ENCODE results near the gene TC2N.
A peak's percentile ranks its signal among the peaks of the same experiment; 100 is the strongest.
"Not testable (repeated sequence)": the region's sequence is repeated elsewhere in the genome, so short reads cannot be mapped to it uniquely, and the experiment has no call there.

TC2N gene

DNA sequence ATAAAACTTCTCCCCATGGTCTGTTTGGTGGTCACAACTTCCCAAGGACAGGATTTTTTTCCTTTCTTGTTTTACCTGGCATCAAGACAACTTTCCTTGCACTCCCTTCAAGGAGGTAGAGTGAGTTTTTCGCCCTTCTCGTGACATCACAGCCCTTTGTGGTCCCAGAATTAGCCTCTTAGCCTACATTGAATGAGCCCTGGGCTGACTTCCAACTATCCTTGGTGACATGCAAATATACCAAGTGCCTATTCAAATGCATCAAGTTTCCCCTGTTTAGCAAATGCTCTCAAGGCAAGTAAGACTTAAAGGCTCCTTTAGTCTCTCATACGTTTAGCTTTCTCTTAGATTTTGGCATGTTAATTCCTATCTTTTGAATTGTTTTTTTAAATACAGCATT lies 36.6 kb downstream of the TC2N start:
- no peak for DNase-seq

- no peak for DNase-seq
Measured at GRCh38 chr14:91829511-91829910, 37.8 kb downstream of the TC2N start.

- DNase-seq = no peak
Measured at GRCh38 chr14:91827746-91828145, 39.6 kb downstream of the TC2N start.

- no peak for DNase-seq
Measured at GRCh38 chr14:91817566-91818325, 49.6 kb downstream of the TC2N start.

GRCh38 chr14:91814317-91814716 lies 53.0 kb downstream of the TC2N start:
- no peak for DNase-seq

DNA sequence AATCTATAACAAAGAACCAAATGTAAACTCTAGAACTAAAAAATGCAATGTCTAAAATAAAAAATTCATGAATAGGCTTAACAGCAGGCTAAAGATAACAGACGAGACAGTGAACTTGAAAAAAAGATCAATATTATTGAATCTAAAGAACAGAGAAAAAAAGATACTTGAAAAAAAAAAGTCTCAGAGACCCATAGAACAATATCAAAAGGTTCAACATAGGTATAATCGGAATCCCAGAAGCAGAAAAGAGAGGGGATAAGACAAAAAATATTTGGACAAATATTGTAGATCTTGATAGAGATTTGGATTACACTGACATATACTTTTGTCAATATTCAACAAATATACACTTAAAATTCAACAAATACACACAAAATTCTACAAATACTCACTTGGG lies 56.6 kb downstream of the TC2N start:
- DNase-seq = no peak

- DNase-seq = no peak
Measured at GRCh38 chr14:91806716-91807115, 60.6 kb downstream of the TC2N start.

- not testable (repeated sequence) for DNase-seq
Measured at GRCh38 chr14:91806094-91806493, 61.2 kb downstream of the TC2N start.

DNA sequence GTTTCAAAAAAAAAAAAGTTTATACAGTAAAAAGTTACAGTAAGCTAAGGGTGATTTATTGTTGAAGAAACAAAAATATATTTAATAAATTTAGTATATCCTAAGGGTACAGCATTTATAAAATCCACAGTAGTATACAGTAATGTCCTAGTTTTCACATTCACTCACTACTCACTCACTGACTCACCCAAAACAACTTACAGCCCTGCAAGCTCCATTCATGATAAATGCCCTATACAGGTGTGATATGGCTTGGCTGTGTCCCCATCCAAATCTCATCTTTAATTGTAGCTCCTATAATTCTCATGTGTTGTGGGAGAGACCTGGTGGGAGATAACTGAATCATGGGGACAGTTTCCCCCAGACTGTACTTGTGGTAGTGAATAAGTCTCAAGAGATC lies 61.7 kb downstream of the TC2N start:
- no peak for DNase-seq

DNA sequence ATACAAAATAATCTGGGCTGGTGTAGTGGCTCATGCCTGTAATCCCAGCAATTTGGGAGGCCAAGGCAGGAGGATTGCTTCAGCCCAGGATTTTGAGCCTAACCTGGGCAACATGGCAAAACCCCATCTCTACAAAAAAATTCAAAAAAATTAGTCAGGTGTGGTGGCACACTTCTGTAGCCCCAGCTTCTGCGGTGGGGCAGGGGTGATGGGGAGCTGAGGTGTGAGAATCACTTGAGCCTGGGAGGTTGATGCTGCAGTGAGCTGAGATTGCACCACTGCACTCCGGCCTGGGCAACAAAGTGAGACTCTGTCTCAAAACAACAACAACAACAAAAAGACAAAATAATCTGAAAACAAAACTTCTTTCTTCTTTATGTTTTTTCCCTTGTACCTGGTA lies 66.0 kb downstream of the TC2N start:
- DNase-seq = no peak

- DNase-seq = peak; percentile 45
Measured at GRCh38 chr14:91796617-91797347, 70.6 kb downstream of the TC2N start.

DNA sequence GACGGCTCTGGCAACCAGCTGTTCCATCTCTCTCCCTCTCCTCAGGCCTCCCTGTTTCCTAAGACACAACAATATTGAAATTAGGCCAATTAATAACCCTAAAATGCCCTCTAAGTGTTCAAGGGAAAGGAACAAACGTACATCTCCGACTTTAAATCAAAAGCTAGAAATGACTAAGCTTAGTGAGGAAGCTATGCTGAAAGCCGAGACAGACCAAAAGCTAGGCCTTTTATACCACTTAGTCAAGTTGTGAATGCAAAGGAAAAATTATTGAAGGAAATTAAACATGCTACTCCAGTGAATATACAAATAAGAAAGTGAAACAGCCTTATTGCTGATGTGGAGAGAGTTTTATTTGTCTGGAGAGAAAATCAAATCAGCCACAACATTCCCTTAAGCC lies 73.6 kb downstream of the TC2N start:
- no peak for DNase-seq

- no peak for DNase-seq
Measured at GRCh38 chr14:91786188-91786587, 81.1 kb downstream of the TC2N start.

- DNase-seq = no peak
Measured at GRCh38 chr14:91780452-91780851, 86.9 kb downstream of the TC2N start.

- DNase-seq = no peak
Measured at GRCh38 chr14:91778217-91778616, 89.1 kb downstream of the TC2N start.

- no peak for DNase-seq
Measured at GRCh38 chr14:91774140-91775096, 92.9 kb downstream of the TC2N start.

GRCh38 chr14:91770185-91770584 lies 97.2 kb downstream of the TC2N start:
- DNase-seq = no peak

- DNase-seq = peak; percentile 5
Measured at GRCh38 chr14:91755570-91756295, 111.6 kb downstream of the TC2N start.

DNA sequence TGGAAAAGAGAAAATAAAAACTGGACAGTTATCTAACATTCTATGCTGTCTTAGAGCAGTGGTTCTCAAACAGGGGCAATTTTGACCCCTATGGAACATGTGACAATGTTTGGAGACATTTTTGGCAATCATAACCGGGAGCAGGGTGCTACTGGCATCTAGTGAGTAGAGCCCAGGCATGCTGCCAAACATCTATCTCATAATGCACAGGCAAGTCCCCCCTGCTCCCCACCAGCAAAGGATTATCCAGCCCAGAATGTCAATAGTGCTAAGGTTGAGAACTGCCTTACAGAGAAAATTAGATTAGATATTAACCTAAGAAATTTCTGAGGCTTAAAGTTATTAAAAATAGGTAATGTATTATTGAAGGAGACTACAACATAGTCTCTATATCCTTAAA lies 112.5 kb downstream of the TC2N start:
- DNase-seq = no peak

GRCh38 chr14:91754185-91754584 lies 113.2 kb downstream of the TC2N start:
- DNase-seq = no peak

DNA sequence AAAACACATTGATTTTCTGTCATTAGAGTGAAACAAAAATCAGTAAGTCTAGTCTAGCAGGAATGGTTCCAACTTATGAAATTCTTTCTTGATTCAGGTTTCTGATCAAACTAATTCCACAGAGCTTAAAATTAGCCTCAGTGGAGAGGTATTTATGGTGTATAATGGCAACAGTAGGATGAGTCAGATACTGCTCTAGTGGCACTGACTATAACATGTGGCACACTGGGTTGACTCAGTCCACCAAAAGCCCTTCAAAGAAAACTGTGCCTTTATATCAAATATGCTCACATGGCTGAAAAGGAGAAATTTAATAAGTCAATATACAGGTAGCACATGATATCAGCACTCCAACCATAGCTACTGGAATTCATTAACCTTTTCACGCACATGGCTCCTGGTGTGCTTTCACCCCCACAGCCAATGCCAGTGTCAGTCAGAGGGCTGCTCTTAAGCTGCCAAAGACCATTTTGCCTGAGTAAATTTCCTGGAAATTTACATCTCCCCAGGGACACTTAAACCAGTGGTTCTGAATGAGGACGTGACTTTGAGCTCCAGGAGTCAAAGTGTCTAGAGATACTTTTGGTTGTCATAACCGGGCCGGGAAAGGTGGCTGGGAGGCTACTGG lies 113.7 kb downstream of the TC2N start:
- no peak for DNase-seq

DNA sequence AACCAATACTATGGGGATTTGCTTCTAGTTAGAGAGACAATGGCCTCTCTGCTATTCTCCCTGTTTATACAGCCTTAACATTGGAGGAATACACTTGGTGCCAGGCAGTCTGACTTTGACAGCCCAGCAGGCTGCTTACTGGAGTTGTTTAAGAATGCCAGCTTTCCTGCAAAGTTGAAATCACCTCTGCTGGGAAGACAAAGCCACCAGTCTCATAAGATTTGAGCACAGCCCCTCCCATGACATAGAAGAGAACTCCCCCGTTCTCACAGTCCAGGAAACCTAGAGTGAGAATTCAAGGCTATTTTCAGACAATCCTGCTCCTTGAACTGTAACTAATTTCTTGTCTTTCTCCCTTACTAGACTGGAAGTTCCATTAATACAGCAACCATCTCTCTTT lies 114.4 kb downstream of the TC2N start:
- DNase-seq = no peak
